Activated CD4-positive, CD25-positive, alpha-beta regulatory T cell treated with anti-CD3 and anti-CD28 coated beads, Interleukin-2, amount 50 U/mL, for 16 hours (primary cell): ENCODE results near the gene PALLD.
A peak's percentile ranks its signal among the peaks of the same experiment; 100 is the strongest.
"Not testable (repeated sequence)": the region's sequence is repeated elsewhere in the genome, so short reads cannot be mapped to it uniquely, and the experiment has no call there.

Experiments
- DNase-seq: peaks from one replicate; pipeline ENCODE4 v3.0.0-alpha.2; 2020; ENCODE audit warnings: low read depth, low spot score

Gene PALLD

DNA sequence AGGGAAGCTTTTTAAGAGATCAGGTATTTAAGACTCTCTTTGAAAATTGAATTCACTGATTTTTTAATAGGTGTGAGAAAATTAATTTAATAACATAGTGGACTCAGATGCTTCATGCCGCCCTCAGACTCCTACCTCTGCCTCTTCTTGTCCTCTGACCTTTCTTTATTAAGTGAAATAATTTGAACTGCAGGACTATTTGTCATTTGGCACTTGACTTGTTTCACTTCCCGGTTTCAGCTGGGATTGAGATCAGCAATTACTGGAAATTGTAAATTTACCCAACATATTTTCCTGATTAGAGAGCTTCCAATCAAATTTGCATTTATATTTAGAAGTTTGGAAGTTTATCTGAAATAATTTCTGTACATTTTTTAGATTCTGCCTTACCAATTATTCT lies 396.4 kb downstream of the PALLD start:
- DNase-seq: no peak

- DNase-seq: no peak
Observed at GRCh38 chr4:168893807-168894206, 397.0 kb downstream of the PALLD start.

GRCh38 chr4:168900080-168900479 lies 403.2 kb downstream of the PALLD start:
- DNase-seq: no peak

- no peak for DNase-seq
Observed at GRCh38 chr4:168907119-168907698, 410.4 kb downstream of the PALLD start.

- DNase-seq: no peak
Observed at GRCh38 chr4:168908093-168908492, 411.2 kb downstream of the PALLD start.

DNA sequence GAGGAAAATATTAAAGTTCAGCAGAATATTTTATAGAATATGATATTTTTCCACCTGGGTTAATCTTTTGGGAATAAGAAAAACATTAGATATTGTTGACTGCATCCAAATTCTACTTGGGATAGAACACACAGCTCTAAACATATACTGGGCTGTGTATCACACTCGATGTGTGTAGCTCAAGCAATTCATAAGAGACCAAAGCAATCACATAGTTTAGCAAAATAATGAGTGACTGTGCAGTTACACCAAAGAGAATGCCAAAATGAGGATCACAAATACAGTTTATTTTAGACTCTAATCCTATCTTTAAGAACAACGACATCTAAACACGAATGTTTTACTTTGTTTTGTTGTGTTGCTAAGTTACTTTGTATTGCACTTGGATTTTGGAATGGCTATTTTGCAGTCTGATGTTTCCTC lies 412.0 kb downstream of the PALLD start:
- no peak for DNase-seq

DNA sequence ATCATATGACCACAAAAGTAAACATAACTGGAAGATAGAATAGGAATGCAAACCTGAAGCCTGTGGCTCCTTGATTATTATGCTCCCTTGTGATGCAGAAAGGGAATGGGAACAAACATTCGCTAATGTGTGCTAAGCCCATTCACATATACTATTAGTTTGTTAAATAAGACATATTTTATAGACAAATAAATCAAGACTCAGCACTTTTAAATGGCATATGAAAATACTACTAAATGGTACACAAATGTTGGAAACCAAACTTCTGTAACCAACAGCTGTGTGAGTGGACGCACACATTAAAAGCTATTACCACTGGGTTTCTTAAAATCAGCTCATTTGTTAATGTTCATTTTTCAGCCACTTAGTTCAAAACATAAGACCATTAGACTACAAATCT lies 417.2 kb downstream of the PALLD start:
- no peak for DNase-seq

DNA sequence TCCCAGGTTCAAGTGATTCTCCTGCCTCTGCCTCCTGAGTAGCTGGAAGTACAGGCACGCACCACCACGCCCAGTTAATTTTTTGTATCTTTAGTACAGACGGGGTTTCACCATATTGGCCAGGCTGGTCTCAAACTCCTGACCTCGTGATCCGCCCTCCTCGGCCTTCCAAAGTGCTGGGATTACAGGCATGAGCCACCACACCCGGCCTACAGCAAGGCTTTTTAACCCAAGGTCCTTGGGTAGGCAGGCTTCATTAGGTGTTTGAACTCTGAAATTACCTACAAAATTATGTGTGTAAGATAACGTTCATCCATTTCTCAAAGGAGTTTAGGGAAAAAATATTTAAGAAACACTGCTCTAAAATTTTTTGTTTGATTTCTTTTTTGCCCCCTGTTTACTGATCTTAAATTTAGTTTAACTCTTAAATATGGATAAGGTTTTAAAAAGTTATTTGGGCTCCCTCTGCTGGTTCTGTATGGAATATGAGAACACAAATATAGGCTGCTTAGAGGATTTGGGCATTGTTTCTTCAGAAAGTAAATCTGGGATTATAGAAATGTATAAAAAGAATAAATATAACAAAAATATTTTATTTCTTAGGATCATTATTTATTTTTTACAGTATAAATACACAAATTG lies 420.4 kb downstream of the PALLD start:
- no peak for DNase-seq

- DNase-seq: no peak
Observed at GRCh38 chr4:168919706-168920324, 423.0 kb downstream of the PALLD start.

- no peak for DNase-seq
Observed at GRCh38 chr4:168920441-168921065, 423.7 kb downstream of the PALLD start.

DNA sequence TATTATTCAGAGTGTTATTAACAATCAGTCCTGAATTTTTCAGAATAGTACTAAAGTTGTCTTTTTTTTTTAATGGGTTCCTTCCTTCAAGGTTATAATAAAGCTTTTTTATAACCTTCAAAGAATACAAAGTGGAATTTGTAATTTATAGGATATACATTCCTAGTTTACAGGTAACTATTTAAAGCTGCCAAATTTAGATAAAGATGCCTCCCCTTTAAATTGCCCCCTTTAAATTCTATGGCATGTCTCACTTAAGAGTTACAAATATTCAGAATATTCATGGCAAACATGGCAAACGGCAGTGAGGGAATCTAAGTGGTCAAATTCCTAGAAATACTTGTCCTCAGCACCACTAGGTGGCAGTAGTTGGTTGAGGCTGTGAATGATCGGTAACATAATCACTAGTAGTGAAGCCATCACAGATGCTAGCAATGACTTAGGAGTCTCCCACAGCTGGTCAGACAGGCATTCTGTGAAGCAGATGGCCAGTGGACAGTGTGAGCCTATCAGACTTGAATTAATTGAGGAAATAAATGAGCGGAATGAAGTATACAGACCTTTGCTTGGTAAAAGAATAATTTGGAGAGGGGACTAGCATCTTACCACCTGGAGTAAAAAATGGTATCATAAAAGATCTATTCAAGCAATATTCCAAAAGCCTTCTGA lies 426.8 kb downstream of the PALLD start:
- peak; percentile 22 for DNase-seq

DNA sequence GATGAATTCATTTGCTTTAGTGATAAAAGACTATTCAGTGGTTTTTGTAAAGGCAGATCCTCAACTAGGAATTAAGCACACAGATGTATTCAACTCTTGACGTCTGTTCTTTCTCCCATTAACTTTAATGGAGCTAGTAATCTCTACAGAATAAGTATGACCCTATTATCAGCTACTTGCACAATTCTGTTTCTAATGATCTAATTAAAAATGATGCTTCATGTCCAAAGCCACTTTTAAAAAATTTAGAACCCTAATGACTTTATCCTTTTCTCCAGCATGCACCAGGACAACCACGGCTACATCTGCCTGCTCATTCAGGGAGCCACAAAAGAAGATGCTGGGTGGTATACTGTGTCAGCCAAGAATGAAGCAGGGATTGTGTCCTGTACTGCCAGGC lies 427.8 kb downstream of the PALLD start:
- no peak for DNase-seq

GRCh38 chr4:168925789-168926490 lies 429.1 kb downstream of the PALLD start:
- no peak for DNase-seq

DNA sequence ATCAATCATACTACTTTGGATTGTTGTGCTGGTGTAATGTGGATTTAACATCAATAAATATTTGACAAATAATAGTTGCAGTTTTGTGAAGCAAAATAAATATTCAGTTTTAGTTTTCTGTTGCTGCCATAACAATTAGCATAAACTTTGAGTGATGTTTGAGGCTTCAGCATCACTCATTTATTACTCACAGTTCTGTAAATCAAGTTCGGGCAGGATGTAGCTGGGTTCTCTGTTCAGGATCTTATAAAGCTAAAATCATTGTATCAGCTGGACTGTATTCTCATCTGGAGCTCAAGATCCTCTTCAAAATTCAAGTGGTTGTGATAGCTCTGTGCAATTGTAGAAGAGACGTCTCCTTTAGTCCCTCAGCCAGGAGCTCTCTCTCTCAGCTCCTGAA lies 431.5 kb downstream of the PALLD start:
- DNase-seq: no peak

DNA sequence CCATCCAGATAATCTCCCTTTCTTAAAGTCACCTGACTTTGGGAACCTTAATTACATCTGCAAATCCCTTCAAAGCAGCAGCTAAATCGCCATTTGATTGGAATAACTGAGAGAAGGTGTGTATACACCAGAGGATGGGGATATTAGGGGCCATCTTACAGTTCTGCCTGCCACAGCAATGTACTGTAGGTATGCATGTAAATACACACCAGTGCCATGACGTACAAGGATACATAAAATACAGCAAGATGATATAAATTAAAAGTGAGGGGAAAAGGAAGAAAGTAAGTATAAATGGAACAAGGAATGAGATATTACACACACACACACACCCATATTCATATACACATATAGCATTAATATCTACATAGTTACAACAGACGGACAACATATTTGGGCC lies 432.0 kb downstream of the PALLD start:
- no peak for DNase-seq

DNA sequence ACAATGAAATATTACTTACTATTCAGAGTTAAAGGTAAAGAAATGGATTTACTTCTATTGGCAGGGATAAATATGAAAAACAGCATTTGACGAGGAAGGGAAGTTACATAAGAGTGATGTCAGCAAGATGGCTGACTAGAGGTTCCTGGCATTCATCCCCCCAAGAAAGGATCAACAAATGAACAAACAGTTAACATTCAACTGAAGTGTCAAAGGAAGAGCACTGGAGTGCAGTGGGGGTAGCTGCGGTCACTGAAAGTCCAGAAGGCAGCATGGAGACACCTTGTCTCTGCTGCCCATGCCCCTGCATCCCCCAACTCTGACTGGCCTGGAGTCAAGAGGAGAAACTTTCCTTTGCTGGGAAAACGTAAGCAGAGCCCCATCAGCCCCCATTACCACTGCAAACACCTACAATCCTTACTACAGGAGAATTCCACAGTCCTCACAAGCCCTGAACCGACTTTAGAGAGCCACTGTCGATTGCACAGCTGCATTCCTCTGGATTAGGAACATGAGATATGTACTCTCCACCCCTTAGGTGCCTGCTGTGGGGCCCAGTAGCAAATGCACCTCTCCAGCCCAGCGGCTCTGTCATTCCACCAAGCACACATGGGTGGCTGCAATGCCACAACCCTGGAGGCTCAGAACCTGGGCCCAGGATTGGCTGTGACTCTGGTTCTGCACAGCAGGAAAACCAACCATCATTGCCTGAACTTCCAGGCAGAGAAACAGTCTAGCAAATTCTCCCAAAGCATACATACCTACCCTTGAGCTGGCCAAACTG lies 433.8 kb downstream of the PALLD start:
- no peak for DNase-seq

DNA sequence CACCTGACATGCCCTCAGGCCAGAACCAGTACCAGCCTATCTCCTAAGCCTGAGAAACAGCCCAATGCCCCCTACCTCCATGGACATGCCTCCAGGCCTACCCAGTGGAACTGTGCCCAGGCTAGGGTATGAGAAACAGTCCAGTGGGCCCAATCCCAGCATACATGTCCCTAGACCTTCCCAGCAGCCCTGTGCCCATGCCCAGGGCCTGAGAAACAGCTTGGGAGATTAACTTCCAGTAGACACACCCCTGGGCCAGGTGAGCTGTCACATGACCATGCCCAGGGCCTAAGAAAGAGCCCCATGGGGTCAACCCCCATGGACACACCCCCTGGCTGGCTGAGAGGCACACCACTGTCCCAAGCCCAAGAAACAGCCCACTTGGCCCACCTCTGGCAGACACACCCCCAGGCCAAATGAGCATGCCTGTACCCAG lies 434.4 kb downstream of the PALLD start:
- no peak for DNase-seq

DNA sequence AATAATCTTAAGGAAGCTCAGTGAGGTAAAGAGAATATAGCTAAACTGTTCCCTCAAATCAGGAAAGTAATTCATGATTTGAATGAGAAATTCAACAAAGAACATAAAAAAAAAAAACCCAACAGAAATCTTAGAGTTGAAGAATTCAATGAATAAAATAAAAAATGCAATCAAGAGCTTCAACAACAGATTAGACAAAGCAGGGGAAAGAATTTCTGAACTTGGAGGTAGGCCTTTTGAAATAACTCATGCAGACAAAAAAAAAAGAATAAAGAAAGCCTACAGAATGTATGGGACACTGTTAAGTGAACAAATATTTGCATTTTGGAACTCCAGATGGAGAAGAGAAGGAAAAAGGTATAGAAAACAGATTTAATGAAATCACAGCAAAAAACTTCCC lies 435.3 kb downstream of the PALLD start:
- no peak for DNase-seq

DNA sequence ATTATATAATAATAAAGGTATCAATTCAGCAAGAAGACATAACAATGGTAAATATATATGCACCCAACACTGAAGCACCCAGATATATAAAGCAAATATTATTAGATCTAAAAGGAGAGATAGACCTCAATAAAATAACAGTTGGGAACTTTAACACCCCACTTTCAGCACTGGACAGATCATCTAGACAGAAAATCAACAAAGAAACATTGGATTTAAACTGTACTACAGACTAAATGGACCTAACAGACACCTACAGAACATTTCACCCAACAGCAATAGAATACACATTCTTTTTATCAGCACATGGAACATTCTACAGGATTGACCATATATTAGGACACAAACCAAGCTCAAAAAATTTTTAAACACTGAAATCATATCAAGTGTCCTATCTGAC lies 436.6 kb downstream of the PALLD start:
- DNase-seq: no peak

DNA sequence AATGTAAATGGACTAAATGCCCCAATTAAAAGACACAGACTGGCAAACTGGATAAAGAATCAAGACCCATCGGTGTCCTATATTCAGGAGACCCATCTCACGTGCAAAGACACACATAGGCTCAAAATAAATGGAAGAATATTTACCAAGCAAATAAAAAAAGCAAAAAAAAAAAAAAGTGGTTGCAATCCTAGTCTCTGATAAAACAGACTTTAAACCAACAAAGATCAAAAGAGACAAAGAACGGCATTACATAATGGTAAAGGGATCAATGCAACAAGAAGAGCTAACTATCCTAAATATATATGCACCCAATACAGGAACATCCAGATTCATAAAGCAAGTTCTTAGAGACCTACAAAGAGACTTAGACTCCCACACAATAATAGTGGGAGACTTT lies 440.6 kb downstream of the PALLD start:
- DNase-seq: not testable (repeated sequence)

GRCh38 chr4:168942985-168943384 lies 446.1 kb downstream of the PALLD start:
- DNase-seq: no peak
